Measurements from ENCODE around the gene ANO10. TPM values are rescaled to one million over a fixed set of nuclear protein-coding genes. Genes with fewer than 3 reads are reported as not detected.

The ANO10 gene
- total and polyA plus RNA-seq, 11 donors = 8.3 to 29.8 (median 15.8) TPM

DNA sequence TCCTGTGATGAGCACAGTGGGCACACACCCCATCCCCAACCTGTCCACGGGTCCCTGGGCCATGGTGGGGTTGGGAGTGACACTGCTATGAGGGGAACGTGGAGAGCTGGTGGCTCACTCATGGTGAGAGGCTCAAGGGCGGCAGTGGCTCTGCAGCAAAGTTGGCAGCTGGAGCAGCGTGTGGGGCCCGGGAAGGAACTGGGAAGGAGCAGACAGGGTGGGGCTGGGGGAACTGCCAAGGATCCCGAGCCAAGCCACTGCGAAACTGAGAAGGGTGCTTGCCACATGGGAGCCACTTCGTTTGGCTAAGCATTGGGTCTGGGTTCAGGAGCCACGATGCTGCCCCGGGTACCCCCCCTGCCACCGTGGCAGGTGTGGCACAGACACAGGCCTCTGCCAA is 255.3 kb downstream of the ANO10 start:
- Histone ChIP-seq H3K27me3 (no peaks in the 10 kb centered on the region), H3K36me3 (peaks cover 0 to 4% (median 0%) of the 10 kb centered on the region in 9 donors), H3K4me1 (peaks cover 0 to 37% (median 12%) of the 10 kb centered on the region in 12 donors), H3K27ac (peak overlapping the region in 9 of 12 donors; percentile 24 to 71 (median 52)), H3K9me3 (no peaks in the 10 kb centered on the region), H3K4me3 (no peak overlapping the region)
- 62 to 77% (median 70%) methylated on average over 11 of the region's 11 CpGs for WGBS, 4 donors
- intact Hi-C loops (cut with DNase I) = no loop called here
- DNase-seq (peak in 1 of 5 donors; percentile 58), ATAC-seq (peak in 1 of 4 donors; percentile 30)
- TF ChIP-seq, protein P1, sequence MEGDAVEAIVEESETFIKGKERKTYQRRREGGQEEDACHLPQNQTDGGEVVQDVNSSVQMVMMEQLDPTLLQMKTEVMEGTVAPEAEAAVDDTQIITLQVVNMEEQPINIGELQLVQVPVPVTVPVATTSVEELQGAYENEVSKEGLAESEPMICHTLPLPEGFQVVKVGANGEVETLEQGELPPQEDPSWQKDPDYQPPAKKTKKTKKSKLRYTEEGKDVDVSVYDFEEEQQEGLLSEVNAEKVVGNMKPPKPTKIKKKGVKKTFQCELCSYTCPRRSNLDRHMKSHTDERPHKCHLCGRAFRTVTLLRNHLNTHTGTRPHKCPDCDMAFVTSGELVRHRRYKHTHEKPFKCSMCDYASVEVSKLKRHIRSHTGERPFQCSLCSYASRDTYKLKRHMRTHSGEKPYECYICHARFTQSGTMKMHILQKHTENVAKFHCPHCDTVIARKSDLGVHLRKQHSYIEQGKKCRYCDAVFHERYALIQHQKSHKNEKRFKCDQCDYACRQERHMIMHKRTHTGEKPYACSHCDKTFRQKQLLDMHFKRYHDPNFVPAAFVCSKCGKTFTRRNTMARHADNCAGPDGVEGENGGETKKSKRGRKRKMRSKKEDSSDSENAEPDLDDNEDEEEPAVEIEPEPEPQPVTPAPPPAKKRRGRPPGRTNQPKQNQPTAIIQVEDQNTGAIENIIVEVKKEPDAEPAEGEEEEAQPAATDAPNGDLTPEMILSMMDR (IDR thresholded peaks at IDR 0.05) = no peak
- TF ChIP-seq POLR2A (IDR thresholded peaks at IDR 0.05) = no peak

- Histone ChIP-seq H3K4me3 (no peak overlapping the region), H3K27me3 (no peaks in the 10 kb centered on the region), H3K36me3 (peaks cover 0 to 4% (median 0%) of the 10 kb centered on the region in 9 donors), H3K9me3 (no peaks in the 10 kb centered on the region), H3K4me1 (peaks cover 0 to 44% (median 17%) of the 10 kb centered on the region in 12 donors), H3K27ac (peak overlapping the region in 6 of 12 donors; percentile 49 to 71 (median 61))
- 95 to 98% (median 96%) methylated on average over 10 to 12 of the region's 12 CpGs for WGBS, 4 donors
- DNase-seq = no peak
- TF ChIP-seq, protein P1 (IDR thresholded peaks at IDR 0.05) = no peak
- no peak for TF ChIP-seq POLR2A (IDR thresholded peaks at IDR 0.05)
- no peak for ATAC-seq
- intact Hi-C loops (cut with DNase I) = no loop called here
Observed at GRCh38 chr3:43365601-43366305, 256.1 kb downstream of the ANO10 start.

DNA sequence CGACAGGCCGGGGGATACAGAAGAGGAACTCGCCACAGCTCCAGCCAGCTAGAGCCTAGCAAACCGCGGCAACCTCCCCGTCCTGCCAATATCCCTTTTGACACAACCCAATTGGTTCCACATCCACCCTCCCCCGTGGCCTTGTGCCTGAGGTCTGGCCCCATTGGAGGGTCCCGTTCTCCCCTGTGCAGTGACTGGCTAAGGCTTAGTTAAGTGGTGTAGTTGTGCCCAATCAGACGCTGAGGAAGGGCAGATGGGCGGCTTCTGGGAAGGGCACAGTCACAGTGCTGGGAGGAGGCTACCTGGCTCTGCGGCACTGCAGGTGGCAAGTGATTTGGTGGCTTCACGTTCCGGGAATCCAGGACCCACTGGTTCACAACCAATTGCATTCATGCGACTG is 256.9 kb downstream of the ANO10 start:
- H3K27ac ChIP-seq = peak overlapping the region in 6 of 12 donors; percentile 3 to 71 (median 51)
- DNase-seq = no peak
- TF ChIP-seq, protein P1 (IDR thresholded peaks at IDR 0.05) = no peak
- TF ChIP-seq POLR2A (IDR thresholded peaks at IDR 0.05) = no peak
- WGBS, 4 donors = 96 to 98% (median 98%) methylated on average over 7 to 14 of the region's 14 CpGs
- no peaks in the 10 kb centered on the region for H3K27me3 ChIP-seq
- H3K9me3 ChIP-seq = no peaks in the 10 kb centered on the region
- peaks cover 0 to 46% (median 17%) of the 10 kb centered on the region in 12 donors for H3K4me1 ChIP-seq
- intact Hi-C loops (cut with DNase I) = no loop called here
- no peak overlapping the region for H3K4me3 ChIP-seq
- no peak for ATAC-seq
- H3K36me3 ChIP-seq = peaks cover 0 to 4% (median 0%) of the 10 kb centered on the region in 9 donors

DNA sequence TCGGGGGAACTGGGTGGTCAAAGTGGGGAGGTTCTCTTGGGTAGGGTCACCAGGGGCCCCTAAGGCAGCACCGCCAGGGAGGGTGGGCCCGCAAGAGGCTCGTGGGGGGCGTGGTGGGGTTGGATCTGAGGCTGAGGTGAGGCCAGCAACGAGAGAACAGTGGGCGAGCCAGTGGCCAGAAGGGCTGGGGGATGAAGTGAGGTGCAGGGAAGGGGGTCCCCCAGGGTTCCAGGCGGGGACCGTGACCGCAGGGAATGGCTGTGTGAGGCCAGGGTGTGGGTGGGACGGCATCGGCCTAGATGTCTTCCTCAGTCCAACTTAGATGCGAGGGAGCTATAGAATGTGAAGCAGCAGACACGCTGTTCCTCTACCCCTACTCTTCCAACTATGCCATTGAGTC is 257.3 kb downstream of the ANO10 start:
- no peak for TF ChIP-seq POLR2A (IDR thresholded peaks at IDR 0.05)
- TF ChIP-seq, protein P1 (IDR thresholded peaks at IDR 0.05) = no peak
- H3K27ac ChIP-seq = peak overlapping the region in 8 of 12 donors; percentile 17 to 71 (median 50)
- no peaks in the 10 kb centered on the region for H3K27me3 ChIP-seq
- intact Hi-C loops (cut with DNase I) = no loop called here
- WGBS, 4 donors = 97 to 99% (median 98%) methylated on average over 12 to 14 of the region's 14 CpGs
- peaks cover 0 to 4% (median 0%) of the 10 kb centered on the region in 9 donors for H3K36me3 ChIP-seq
- peaks cover 0 to 43% (median 17%) of the 10 kb centered on the region in 12 donors for H3K4me1 ChIP-seq
- no peaks in the 10 kb centered on the region for H3K9me3 ChIP-seq
- DNase-seq (no peak), ATAC-seq (no peak)
- no peak overlapping the region for H3K4me3 ChIP-seq

Data from heart left ventricle (tissue), 16 donors.